Activated CD4-positive, alpha-beta T cell treated with anti-CD3 and anti-CD28 coated beads, Interleukin-2, amount 50 U/mL, for 16 hours (primary cell): ENCODE data around the gene NOM1.
"Not testable (repeated sequence)": the region's sequence is repeated elsewhere in the genome, so short reads cannot be mapped to it uniquely, and the experiment has no call there.

Experiments
- DNase-seq: peaks from one replicate; pipeline ENCODE4 v3.0.0-alpha.2; 2020

Gene NOM1, protein sequence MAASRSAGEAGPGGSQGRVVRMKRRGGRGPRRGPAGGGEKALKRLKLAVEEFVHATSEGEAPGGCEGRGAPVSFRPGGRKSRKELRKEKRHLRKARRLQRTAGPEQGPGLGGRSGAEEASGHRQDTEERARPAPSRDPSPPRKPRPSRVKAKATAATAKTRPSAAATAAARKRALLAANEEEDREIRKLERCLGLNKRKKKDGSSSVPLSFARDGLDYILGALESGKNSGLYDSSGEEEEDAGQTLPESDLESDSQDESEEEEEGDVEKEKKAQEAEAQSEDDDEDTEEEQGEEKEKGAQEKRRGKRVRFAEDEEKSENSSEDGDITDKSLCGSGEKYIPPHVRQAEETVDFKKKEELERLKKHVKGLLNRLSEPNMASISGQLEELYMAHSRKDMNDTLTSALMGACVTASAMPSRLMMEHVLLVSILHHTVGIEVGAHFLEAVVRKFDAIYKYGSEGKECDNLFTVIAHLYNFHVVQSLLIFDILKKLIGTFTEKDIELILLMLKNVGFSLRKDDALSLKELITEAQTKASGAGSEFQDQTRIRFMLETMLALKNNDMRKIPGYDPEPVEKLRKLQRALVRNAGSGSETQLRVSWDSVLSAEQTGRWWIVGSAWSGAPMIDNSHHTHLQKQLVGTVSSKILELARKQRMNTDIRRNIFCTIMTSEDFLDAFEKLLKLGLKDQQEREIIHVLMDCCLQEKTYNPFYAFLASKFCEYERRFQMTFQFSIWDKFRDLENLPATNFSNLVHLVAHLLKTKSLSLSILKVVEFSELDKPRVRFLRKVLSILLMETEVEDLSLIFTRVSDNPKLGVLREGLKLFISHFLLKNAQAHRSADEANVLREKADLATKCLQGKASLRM

DNA sequence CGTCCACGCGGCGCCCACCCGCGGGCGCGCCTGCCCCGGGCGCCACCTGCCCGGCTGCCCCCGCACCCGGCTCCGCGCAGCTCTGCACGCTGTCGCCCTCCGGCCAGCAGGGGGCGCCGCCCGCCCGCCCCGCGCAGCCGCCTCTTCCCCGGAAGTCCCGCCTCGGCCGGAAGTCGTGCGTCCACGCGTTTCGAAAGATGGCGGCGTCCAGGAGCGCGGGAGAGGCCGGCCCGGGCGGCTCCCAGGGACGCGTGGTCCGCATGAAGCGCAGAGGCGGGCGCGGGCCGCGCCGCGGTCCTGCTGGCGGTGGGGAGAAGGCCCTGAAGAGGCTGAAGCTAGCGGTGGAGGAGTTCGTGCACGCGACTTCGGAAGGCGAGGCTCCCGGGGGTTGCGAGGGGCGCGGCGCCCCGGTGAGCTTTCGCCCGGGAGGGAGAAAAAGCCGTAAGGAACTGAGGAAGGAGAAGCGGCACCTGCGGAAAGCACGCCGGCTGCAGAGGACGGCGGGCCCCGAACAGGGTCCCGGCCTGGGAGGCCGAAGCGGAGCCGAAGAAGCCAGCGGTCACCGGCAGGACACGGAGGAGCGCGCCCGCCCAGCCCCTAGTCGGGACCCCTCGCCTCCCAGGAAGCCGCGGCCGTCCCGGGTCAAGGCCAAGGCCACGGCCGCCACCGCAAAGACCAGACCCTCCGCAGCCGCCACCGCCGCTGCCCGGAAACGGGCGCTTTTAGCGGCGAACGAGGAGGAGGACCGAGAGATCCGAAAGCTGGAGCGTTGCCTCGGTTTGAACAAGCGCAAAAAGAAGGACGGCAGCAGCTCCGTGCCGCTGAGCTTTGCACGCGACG is at the start of gene NOM1:
TSS of gene NOM1 (plus strand) at position 172 of the 840 bp plus-strand sequence. CDS start at position 198, 26 bp downstream.
- peak; percentile 92 for DNase-seq

DNA sequence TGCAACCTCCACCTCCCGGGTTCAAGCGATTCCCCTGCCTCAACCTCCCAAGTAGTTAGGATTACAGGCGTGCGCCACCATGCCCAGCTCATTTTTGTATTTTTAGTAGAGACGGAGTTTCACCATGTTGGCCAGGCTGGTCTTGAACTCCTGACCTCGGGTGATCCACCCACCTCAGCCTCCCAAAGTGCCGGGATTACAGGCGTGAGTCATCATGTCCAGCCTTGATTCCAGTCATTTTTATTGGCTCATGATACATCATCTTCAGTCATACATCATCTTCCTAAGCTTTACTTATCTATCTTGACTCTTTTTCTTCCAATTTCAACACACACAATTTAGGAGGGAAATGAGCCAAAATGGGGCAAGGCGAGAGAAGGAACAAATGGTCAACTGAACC is 49.4 kb upstream of the NOM1 start:
- DNase-seq, result not testable (repeated sequence)

DNA sequence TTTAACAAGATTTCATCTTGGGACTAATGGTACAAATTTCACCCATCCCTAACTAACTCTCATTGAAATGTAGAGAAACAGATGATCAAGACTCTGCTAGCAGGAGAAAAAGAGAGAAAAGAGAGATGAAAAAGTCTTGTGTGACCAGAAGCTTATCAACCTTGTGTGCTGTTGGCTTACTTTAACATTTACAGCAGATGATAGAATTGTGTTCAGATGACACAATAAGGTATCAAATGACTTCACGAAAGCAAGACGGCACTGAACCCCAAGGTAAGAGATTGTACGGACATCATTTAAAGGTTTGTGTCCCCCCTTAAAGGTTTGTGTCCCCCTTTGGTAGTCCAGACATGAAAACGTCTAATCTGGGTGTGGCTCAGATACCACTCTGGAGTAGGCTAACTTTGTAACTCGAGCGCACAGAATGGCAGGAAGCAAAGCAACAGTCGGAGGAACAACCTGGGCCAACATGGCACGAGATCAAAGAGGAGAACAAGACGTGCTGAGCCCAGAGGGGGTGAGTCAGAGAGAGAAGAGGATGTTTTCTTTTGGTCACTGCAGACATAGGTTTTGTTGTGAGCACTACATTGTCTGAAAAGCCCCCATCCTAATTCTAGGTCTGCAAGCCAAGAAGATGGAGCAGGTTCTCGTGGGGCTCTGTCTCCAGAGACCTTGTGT is 46.1 kb upstream of the NOM1 start:
- peak; percentile 22 for DNase-seq

DNA sequence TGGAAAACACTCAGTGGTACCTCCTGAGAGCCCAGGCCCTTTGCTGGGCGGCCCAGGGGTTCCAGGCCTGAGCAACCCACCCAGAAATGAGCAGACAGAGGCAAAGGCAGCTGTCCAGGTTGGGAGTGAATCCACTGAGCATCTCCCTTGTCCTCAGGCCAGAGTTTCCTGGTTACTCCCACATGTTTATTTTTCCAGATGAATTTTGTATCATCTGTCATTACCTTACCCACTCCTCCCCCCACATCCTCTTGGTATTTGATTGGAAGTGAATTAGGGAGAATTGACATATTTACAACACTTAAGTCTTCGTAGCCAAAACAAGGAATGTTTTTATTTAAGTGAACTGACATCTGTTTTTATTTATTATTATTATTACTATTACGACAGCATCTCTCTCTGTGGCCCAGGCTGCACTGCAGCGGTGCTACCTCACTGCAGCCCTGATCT is 43.3 kb upstream of the NOM1 start:
- DNase-seq, result no peak

DNA sequence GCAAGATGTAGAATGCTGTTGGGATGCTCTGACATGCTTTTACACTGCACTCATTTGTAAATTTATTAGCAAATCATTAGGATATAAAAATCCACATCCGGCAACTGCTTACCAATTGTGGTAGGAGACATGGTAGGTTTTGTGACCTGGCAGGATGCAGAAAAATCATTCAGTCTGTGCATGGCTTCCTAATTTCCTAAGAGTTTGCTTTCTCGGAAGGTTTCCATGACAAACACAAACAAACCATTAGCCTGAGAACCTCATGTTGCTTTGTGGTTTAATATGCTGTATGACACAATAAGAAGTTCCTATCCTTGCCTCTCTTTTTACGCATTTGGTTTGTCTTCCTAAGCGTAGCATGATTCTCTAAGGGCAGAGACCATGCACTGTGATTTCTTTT is 41.9 kb upstream of the NOM1 start:
- no peak for DNase-seq

DNA sequence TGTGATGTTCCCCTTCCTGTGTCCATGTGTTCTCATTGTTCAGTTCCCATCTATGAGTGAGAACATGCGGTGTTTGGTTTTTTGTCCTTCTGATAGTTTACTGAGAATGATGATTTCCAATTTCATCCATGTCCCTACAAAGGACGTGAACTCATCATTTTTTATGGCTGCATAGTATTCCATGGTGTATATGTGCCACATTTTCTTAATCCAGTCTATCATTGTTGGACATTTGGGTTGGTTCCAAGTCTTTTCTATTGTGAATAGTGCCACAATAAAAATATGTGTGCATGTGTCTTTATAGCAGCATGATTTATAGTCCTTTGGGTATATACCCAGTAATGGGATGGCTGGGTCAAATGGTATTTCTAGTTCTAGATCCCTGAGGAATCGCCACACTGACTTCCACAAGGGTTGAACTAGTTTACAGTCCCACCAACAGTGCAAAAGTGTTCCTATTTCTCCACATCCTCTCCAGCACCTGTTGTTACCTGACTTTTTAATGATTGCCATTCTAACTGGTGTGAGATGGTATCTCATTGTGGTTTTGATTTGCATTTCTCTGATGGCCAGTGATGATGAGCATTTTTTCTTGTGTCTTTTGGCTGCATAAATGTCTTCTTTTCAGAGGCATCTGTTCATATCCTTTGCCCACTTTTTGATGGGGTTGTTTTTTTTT is 39.8 kb upstream of the NOM1 start:
- not testable (repeated sequence) for DNase-seq

DNA sequence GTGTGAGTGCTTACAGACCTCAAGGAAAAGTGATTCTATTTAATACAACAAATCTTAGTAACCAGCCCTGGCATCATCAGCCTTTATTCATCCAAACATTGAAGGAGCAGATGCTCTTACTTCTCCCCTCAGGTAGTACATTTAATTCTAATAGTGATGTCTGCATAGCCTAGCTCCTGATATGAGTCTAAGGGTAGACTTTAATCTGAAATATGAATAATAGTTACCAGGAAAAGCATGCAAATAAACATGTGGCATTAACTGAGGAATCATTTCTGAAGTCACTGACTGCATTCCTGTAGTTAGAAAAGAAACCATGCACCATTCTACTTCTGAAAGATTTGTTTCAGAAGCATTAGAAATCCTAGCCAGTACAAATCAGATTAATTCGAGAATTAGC is 30.9 kb upstream of the NOM1 start:
- DNase-seq, result peak; percentile 85

DNA sequence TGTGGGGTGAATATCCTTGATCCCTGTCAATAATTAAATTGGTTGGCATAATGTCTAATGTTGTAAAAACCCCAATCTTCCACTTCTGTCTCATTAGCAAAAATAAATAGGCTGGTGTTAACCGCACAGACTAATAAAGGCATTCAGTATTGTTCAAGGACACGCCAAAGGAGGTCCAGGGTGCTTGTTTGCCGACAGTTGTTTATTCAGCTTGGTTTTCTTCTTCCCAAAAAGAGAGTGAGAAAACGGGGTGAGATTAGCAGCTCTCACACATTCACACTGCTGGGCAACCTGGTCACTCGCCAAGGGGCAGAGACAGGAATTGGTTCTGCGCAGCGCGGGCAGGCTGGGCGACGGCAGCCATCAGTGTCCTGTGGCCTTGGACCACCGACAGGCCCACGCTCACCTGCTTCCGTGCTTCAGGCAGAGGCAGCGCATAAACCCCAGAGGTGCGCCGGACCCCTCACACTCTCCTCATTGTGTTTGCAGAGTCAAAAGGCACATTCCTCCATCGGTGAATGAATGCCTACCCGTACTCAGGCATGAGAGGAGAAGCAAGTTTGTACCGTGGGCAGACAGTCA is 30.3 kb upstream of the NOM1 start:
- no peak for DNase-seq

DNA sequence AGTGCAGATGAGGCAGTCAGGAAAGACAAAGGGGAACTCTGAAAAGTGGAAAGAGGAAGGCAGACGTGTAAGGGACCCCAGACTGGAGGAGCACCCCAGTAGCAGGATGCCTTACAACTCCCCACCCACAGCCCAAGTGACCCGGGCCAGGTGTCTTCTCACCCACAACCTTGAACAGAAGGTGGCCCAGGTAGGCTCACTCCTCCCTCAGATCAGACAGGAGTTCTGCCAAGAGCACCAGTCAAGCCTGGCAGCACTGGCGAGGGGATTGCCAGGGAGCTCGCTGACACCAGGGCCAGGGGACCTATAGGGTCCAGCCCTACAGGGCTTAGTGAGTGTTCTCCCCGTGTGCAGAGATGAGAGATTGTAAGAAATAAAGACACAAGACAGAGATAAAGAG is 29.4 kb upstream of the NOM1 start:
- no peak for DNase-seq

DNA sequence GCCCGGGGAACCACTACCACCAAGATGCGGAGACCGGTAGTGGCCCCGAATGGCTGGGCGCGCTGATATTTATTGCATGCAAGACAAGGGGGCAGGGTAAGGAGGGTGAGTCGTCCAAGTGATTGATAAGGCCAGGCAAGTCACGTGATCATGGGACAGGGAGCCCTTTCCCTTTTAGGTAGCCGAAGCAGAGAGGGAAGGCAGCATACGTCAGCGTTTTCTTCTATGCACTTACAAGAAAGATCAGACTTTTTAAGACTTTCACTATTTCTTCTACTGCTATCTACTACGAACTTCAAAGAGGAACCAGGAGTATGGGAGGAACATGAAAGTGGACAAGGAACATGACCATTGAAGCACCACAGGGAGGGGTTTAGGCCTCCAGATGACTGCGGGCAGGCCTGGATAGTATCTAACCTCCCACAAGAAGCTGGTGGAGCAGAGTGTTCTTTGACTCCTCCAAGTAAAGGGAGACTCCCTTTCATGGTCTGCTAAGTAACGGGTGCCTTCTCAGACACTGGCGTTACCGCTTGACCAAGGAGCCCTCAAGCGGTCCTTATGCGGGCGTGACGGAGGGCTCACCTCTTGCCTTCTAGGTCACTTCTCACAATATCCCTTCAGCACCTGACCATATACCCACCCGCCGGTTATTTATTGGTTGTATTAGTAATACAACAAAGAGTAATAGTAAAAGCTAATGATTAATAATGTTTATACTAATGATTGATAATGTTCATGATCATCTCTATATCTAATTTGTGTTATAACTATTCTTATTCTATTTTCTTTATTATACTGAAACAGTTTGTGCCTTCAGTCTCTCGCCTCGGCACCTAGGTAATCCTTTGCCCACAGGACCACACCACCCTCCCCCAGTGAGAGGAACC is 28.8 kb upstream of the NOM1 start:
- not testable (repeated sequence) for DNase-seq

DNA sequence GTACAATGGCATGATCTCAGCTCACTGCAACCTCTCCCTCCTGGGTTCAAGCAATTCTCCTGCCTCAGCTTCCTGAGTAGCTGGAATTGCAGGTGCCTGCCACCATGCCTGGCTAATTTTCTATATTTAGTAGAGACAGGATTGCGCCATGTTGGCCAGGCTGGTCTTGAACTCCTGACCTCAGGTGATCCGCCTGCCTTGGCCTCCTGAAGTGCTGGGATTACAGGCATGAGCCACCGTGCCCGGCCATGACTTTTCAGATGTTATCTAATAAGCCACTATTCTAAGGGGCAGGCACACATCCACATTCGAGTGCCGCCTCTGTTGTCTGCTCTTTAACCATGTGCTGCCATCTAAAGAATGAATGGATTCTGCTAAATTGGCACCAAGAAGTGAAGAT is 27.2 kb upstream of the NOM1 start:
- DNase-seq, result not testable (repeated sequence)

DNA sequence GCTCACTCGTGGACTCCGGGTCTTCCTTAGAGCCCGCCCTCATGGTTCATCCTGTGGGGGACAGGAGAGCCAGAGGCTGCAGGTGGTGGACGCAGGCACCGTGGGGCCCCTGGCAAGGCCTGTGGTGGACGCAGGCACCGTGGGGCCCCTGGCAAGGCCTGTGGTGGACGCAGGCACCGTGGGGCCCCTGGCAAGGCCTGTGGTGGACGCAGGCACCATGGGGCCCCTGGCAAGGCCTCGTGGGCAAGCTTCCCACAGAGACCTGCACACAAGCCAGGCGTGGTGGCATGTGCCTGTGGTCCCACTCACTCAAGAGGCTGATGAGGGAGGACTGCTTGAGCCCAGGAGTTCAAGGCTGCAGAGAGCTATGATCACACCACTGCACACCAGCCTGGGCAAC is 23.7 kb upstream of the NOM1 start:
- DNase-seq, result not testable (repeated sequence)

DNA sequence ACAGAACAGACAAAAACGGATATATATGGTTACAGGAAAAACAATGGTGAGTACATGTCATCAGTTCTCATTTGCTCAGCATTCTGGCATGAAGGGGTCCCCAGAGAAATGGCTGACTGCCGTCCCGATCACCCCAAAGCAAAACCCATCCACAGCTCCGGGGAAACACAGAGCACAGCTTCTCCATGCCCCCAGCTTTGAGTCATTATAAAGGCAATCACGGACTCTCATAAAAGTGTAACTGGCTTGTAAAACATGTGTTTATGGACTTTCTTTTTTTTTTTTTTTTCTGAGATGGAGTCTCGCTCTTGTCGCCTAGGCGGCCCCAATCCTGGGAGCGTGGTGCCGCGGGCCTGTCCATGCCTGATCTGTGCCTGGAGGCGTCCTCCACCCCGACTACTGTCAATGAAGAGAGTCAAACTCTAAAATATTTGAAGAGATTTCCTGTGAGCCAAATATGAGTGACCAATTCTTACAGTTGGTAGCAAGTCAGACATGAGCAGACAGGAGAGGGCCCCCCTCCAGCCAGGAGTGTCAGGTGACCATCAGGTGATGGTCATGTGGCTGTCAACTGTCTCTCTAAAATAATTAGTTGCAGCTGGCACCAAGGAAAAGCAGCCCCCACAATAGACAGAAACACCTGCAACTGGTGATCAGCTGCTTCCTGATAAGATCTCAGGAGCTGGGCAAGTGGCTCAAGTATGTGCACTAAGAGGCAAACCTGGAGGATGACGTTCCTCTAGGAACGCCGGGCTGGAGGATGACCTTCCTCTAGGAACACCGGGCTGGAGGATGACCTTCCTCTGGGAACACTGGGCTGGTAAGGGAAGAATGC is 21.7 kb upstream of the NOM1 start:
- DNase-seq, result no peak

DNA sequence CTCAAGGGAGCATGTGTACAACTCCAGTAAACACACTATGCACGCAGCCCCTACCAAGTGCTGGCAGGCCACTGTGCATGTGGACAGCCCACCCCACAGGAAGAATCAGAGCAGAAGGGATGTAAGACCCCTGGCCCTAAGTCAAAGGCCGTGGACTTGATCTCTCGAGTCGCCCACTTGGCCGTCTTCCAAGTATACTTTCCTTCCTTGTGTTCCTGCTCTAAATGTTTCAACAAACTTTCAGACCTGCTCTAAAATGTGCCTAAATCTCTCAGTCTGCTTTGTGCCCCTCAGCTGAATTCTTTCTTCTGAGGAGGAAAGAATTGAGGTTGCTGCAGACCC is 21.1 kb upstream of the NOM1 start:
- DNase-seq, result no peak

DNA sequence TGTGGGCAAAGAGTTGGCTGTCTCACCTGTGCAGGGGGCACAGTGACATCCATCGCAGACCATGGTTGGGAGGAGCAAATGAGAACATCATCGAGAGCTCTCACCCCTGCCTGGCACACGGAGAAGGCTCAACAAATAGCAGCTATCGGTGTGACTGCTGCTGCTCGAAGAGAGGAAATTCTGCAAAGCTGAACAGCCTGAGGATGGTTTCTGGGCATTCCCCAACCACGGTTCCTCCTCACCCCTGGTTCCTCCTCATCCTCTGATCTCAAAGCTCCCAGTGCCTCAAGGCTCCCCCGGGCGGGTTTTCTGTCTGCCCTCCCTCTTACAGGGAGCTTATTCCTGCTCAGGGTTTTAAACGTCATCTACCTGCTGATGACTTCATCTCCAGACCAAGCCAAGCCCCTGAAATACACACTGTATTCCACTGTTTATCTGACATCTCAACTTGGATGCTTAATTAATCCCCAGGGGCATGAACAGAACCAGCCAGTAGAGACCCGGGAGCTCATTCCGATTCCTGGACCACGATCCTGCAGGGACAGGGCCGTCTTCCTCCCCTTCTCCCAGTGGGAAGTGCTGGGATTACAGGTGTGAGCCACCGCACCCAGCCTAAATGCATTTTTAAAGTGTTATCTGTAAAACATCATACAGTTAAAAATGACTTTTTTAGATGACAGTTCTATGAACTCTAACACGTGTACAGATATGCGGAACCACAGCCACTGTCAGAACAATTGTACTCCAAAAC is 19.5 kb upstream of the NOM1 start:
- DNase-seq, result no peak

DNA sequence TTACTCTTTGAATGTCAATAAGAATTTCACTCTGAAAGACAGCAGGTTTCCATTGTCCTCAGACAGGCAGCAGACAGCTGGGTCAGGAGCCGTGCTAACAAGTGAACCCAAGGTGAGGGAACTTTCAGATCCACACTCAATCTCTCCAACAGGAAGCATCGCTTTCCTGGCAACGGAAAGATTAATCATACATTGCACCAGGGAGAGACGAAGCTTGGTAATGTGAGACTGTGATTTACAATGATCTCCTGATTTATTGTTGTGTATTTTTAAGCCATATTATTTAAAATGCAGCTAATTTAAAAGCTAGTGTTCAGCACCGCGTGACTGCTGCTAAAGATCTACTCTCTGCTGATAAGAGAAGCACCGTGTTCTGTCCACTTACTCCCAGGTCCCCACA is 17.5 kb upstream of the NOM1 start:
- DNase-seq, result no peak

DNA sequence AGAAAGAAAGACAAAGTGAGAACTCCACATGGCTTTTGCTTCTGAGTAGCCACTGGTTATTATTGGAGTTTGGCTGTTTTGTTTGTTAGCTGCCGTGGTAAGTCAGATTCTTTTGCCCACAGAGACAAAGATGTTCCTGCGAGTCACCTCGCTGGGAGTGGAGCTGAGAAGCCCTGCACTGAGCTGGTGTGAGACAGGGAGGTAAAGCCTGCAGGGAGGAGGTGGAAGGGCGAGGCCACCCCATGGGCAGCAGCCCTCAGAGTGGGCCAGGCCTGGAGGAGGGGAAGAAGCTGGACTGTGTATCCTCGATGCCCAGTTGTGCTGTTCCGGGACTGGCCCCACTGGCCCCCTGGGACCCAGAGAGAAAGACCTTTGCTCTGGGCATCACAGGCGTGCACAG is 14.3 kb upstream of the NOM1 start:
- no peak for DNase-seq

DNA sequence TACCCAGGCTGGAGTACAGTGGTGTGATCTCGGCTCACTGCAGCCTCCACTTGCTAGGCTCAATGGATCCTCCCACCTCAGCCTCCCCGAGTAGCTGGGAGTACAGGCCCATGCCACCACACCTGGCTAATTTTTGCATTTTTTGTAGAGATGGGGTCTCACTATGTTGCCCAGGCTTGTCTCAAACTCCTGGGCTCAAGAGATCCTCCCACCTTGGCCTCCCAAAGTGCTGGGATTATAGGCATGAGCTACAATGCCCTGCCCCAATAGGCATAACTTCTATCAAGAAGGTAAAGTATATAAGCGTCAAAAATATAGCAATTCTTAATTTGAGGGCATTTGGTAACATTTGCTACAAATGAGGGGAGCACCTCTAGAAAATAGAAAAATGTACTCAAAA is 12.7 kb upstream of the NOM1 start:
- DNase-seq, result not testable (repeated sequence)
